Measurements from ENCODE around the gene RTRAF. TPM values are rescaled to one million over a fixed set of nuclear protein-coding genes. Genes with fewer than 3 reads are reported as not detected.

The RTRAF gene
- total RNA-seq, 1 donor from 2014 or later: 185 TPM

DNA sequence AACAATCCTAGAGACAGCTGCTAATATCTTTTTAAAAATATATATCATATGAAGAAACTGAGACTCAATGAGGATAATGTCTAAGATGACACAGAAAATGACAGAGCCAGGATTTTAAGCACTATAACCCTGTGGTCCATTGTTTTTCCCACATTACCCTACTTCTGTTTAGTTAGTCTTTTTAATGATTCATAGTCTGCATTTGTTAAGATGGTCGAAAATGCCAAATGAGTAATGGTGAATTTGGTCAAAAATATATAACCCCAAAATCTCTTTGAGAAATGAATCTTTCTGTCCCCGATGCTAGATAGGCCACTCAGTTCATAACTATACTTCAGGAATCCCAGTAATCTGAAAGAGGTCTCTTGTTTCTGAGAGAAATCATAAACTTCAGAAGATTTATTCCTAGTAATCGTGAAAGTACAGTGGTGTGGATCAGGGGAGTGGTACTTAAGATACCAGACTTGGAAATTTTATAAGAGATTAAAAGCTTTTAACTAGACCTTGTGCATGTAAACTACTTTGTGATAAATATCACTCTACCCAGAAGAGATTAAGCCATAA, 10.8 kb downstream of the RTRAF start:
- H3K9me3 Mint-ChIP-seq (ENCODE audit: unreplicated experiment): no peaks in the 10 kb centered on the region
- H3K36me3 Mint-ChIP-seq (ENCODE audit: unreplicated experiment): peaks cover 55% of the 10 kb centered on the region
- TF ChIP-seq, protein P1, sequence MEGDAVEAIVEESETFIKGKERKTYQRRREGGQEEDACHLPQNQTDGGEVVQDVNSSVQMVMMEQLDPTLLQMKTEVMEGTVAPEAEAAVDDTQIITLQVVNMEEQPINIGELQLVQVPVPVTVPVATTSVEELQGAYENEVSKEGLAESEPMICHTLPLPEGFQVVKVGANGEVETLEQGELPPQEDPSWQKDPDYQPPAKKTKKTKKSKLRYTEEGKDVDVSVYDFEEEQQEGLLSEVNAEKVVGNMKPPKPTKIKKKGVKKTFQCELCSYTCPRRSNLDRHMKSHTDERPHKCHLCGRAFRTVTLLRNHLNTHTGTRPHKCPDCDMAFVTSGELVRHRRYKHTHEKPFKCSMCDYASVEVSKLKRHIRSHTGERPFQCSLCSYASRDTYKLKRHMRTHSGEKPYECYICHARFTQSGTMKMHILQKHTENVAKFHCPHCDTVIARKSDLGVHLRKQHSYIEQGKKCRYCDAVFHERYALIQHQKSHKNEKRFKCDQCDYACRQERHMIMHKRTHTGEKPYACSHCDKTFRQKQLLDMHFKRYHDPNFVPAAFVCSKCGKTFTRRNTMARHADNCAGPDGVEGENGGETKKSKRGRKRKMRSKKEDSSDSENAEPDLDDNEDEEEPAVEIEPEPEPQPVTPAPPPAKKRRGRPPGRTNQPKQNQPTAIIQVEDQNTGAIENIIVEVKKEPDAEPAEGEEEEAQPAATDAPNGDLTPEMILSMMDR (IDR thresholded peaks at IDR 0.05): no peak
- H3K4me3 Mint-ChIP-seq (ENCODE audit: unreplicated experiment): no peak overlapping the region
- H3K27me3 Mint-ChIP-seq (ENCODE audit: unreplicated experiment): no peaks in the 10 kb centered on the region
- H3K4me1 Mint-ChIP-seq (ENCODE audit: unreplicated experiment): peaks cover 16% of the 10 kb centered on the region
- no peak for DNase-seq (ENCODE audit: extremely low spot score, unreplicated experiment)
- peak overlapping the region; percentile 27 for H3K27ac Mint-ChIP-seq (ENCODE audit: unreplicated experiment)

DNA sequence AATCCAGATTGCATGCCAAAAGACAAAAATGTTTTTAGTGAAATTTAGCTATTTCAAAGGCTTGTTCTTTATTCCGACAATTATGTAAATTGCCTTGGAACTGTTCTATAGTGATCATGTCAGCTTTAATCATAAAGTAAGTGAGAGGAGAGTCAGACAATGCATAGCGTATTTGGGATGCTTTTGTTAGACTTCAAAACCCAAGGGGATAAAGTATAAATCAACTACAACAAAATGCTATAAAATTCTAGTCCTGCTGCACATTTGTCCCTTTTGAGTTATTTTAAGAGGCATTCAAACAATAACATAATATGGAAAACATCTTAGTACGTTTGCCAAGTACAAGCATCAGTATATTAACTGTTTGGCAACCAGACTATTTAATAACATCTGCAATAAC, 11.3 kb downstream of the RTRAF start:
- TF ChIP-seq, protein P1 (IDR thresholded peaks at IDR 0.05): no peak
- Mint-ChIP-seq H3K36me3 (ENCODE audit: unreplicated experiment) (peaks cover 57% of the 10 kb centered on the region), H3K4me1 (ENCODE audit: unreplicated experiment) (peaks cover 16% of the 10 kb centered on the region), H3K27me3 (ENCODE audit: unreplicated experiment) (no peaks in the 10 kb centered on the region), H3K27ac (ENCODE audit: unreplicated experiment) (peak overlapping the region; percentile 27), H3K9me3 (ENCODE audit: unreplicated experiment) (no peaks in the 10 kb centered on the region), H3K4me3 (ENCODE audit: unreplicated experiment) (no peak overlapping the region)
- no peak for DNase-seq (ENCODE audit: extremely low spot score, unreplicated experiment)

DNA sequence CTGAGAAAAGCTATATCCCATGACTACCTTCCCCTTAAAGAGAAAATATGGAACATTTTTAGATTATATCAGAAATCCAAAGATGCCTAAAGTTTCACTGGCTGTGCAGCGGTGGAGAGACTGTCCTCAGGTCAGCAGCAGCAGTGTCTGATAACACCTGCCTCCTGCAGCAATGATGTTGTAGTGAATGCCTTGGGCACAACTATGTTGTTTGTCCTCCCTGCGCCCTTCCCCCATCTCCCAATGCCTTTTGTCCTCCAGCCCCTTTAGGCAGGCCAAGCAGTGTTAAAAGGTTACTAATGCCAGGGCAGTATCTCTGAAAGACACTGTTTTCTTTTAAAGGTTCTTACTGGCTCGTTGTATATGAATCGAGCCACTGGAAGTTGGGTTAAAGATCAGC, 13.2 kb downstream of the RTRAF start:
- Mint-ChIP-seq H3K4me3 (ENCODE audit: unreplicated experiment) (no peak overlapping the region), H3K27me3 (ENCODE audit: unreplicated experiment) (no peaks in the 10 kb centered on the region), H3K36me3 (ENCODE audit: unreplicated experiment) (peaks cover 60% of the 10 kb centered on the region), H3K27ac (ENCODE audit: unreplicated experiment) (peak overlapping the region; percentile 69), H3K4me1 (ENCODE audit: unreplicated experiment) (peaks cover 16% of the 10 kb centered on the region), H3K9me3 (ENCODE audit: unreplicated experiment) (no peaks in the 10 kb centered on the region)
- no peak for DNase-seq (ENCODE audit: extremely low spot score, unreplicated experiment)
- TF ChIP-seq, protein P1 (IDR thresholded peaks at IDR 0.05): no peak

DNA sequence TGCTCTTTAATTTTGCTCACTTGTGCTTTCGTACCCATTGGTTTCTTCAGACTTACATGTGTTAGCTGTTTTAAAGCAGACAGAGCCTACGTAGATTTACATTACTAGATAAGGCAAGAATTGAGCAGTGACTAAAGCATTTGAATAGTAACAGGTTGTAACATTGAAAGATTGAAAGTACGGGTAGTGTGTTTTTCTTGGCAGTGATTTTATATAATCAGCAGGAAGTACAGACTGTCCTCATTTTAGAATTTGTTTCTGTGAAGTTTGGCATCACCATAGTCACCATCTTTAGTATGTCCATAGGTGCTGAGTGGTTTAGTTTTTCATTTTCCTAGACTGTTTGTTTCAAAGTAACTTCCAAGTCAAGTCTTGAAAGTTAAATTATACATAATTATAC, 14.0 kb downstream of the RTRAF start:
- H3K27ac Mint-ChIP-seq (ENCODE audit: unreplicated experiment): peak overlapping the region; percentile 69
- no peak for DNase-seq (ENCODE audit: extremely low spot score, unreplicated experiment)
- peaks cover 66% of the 10 kb centered on the region for H3K36me3 Mint-ChIP-seq (ENCODE audit: unreplicated experiment)
- TF ChIP-seq, protein P1 (IDR thresholded peaks at IDR 0.05): no peak
- no peaks in the 10 kb centered on the region for H3K9me3 Mint-ChIP-seq (ENCODE audit: unreplicated experiment)
- H3K27me3 Mint-ChIP-seq (ENCODE audit: unreplicated experiment): no peaks in the 10 kb centered on the region
- peaks cover 16% of the 10 kb centered on the region for H3K4me1 Mint-ChIP-seq (ENCODE audit: unreplicated experiment)
- no peak overlapping the region for H3K4me3 Mint-ChIP-seq (ENCODE audit: unreplicated experiment)

DNA sequence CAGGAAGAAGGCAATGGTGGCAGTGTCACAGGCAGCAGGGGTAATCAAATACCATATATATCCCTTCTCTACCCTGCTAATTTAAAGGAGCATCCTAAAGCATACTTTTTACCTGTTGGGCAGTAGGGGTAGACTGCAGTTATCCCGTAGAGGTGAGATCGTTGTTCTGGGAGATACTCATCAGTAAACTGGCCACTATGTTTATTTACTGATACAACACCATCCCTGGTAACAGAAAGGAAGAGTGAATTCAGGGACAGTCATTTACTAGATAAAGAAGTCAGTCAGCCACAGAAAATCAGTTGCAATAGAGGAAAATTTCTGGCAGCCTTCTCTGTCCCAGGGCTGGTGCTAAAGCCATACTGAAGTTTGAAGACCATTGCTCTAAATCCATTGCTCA, 16.3 kb downstream of the RTRAF start:
- no peak overlapping the region for H3K27ac Mint-ChIP-seq (ENCODE audit: unreplicated experiment)
- no peak for DNase-seq (ENCODE audit: extremely low spot score, unreplicated experiment)
- peaks cover 64% of the 10 kb centered on the region for H3K36me3 Mint-ChIP-seq (ENCODE audit: unreplicated experiment)
- H3K27me3 Mint-ChIP-seq (ENCODE audit: unreplicated experiment): no peaks in the 10 kb centered on the region
- peaks cover 16% of the 10 kb centered on the region for H3K4me1 Mint-ChIP-seq (ENCODE audit: unreplicated experiment)
- TF ChIP-seq, protein P1 (IDR thresholded peaks at IDR 0.05): no peak
- no peak overlapping the region for H3K4me3 Mint-ChIP-seq (ENCODE audit: unreplicated experiment)
- H3K9me3 Mint-ChIP-seq (ENCODE audit: unreplicated experiment): no peaks in the 10 kb centered on the region

All from osteocyte (in vitro differentiated cells).